GM23248 (cell line): ENCODE results near the gene CCDC50. TPM values are rescaled to one million over a fixed set of nuclear protein-coding genes. Genes with fewer than 3 reads are reported as not detected.

ENCODE experiments used
- DNase-seq: peaks from one replicate; pipeline ENCODE4 v3.0.0-alpha.2; 2015
- H2AFZ ChIP-seq: fragments of 200-600 bp; sonication (generic); 2 replicates; pipeline ENCODE4 v1.6.1; 2016; ENCODE audit warnings: antibody characterized with exemption
- H3F3A ChIP-seq: fragments of 200-600 bp; sonication (generic); 2 replicates; pipeline ENCODE4 v1.6.1; 2016; ENCODE audit warnings: mild to moderate bottlenecking, antibody characterized with exemption, mixed run types; ENCODE audit not compliant: insufficient read depth
- H3K27ac ChIP-seq: fragments of 200-600 bp; sonication (generic); 2 replicates; pipeline ENCODE4 v1.5.1; 2016; ENCODE audit warnings: mild to moderate bottlenecking
- H3K27me3 ChIP-seq: fragments of 200-600 bp; sonication (generic); replicated peaks from 2 replicates; pipeline ENCODE4 v1.6.1; 2016; ENCODE audit warnings: mild to moderate bottlenecking; ENCODE audit not compliant: insufficient read depth
- H3K36me3 ChIP-seq: fragments of 200-600 bp; sonication (generic); 2 replicates; pipeline ENCODE4 v1.6.1; 2016; ENCODE audit warnings: low read depth, mild to moderate bottlenecking
- H3K4me1 ChIP-seq: fragments of 200-600 bp; sonication (generic); 2 replicates; pipeline ENCODE4 v1.6.1; 2016; ENCODE audit warnings: mild to moderate bottlenecking; ENCODE audit not compliant: insufficient read depth
- H3K4me2 ChIP-seq: fragments of 200-600 bp; sonication (generic); one replicate; pipeline ENCODE4 v1.6.1; 2016; ENCODE audit warnings: mild to moderate bottlenecking; ENCODE audit not compliant: unreplicated experiment
- H3K4me3 ChIP-seq: fragments of 200-600 bp; sonication (generic); 2 replicates; pipeline ENCODE4 v1.5.1; 2016; ENCODE audit warnings: mild to moderate bottlenecking
- H3K79me2 ChIP-seq: fragments of 200-600 bp; sonication (generic); 2 replicates; pipeline ENCODE4 v1.6.1; 2016; ENCODE audit warnings: mild to moderate bottlenecking; ENCODE audit not compliant: insufficient read depth
- H3K9ac ChIP-seq: fragments of 200-600 bp; sonication (generic); 2 replicates; pipeline ENCODE4 v1.6.1; 2016; ENCODE audit warnings: mild to moderate bottlenecking
- H3K9me2 ChIP-seq: fragments of 200-600 bp; sonication (generic); 2 replicates; pipeline ENCODE4 v1.6.1; 2016; ENCODE audit warnings: mixed run types, mild to moderate bottlenecking, moderate library complexity; ENCODE audit not compliant: insufficient read depth
- H3K9me3 ChIP-seq: fragments of 200-600 bp; sonication (generic); one replicate; pipeline ENCODE4 v1.6.1; 2017; ENCODE audit warnings: low read depth
- H4K20me1 ChIP-seq: fragments of 200-600 bp; sonication (generic); 2 replicates; pipeline ENCODE4 v1.6.0; 2016; ENCODE audit not compliant: insufficient read depth
- EZH2 ChIP-seq: fragments of 200-600 bp; sonication (generic); IDR thresholded peaks from 2 replicates; pipeline ENCODE4 v1.6.1; 2018; ENCODE audit warnings: antibody characterized with exemption, mild to moderate bottlenecking; ENCODE audit not compliant: insufficient read depth, poor library complexity, severe bottlenecking
- EZH2phosphoT487 ChIP-seq: fragments of 200-600 bp; sonication (generic); IDR thresholded peaks from 2 replicates; pipeline ENCODE4 v1.6.1; 2018; ENCODE audit warnings: antibody characterized with exemption, moderate library complexity, mild to moderate bottlenecking, low read depth; ENCODE audit not compliant: insufficient read depth
- WGBS, 2 experiments: methylation state at CpG; one replicate each; pipeline ENCODE4 v1.1.6; 2015 to 2017; ENCODE audit warnings: low lambda C conversion rate in 2 of 2, low coverage in 1 of 2; ENCODE audit errors: missing lambda C conversion rate in 2 of 2; 5-methylcytosine and 5-hydroxymethylcytosine counted together
- in situ Hi-C: fragments of 300-500 bp; cut with MboI; formaldehyde crosslinking; loops from 2 replicates; pipeline ENCODE4 v1.15.0; 2020
- polyA plus RNA-seq: library from polyadenylated mRNA; unstranded; fragments of >200 nt; fragmentation: Nextera tagmentation; extraction: Ambion mirVana; gene quantifications from 2 replicates; pipeline ENCODE4 v1.2.1, GENCODE V29; 2016
- total RNA-seq: library from RNA; depleted of rRNA; stranded (reverse); fragments of >200 nt; shearing (Covaris generic); gene quantifications from 2 replicates; pipeline ENCODE4 v1.2.3, GENCODE V29; 2014

The CCDC50 gene
- total and polyA plus RNA-seq, 2 experiments from 2014 or later: 63.0 to 68.6 TPM

DNA sequence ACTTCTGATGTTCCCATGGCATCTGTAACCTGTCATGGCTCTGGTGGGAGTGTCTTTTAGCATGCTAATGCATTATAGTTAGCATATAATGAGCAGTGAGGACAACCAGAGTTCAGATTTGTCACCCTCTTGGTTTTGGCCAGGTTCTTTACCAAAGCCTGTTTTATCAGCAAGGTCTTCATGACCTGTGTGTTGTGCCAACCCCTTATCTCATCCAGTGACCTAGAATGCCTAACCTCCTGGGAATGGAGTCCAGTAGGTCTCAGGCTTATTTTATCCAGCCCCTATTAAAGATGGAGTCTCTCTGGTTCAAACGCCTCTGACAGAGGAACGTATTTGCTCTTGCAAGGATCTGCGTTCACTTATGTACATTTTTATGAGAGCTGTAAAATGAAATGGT is 61.4 kb downstream of the CCDC50 start:
- Histone ChIP-seq H3K9ac (no peak overlapping the region), H3K4me3 (no peak overlapping the region), H4K20me1 (no peaks in the 10 kb centered on the region), H3K27me3 (no peaks in the 10 kb centered on the region), H3K27ac (no peak overlapping the region), H3K4me1 (peaks cover 16% of the 10 kb centered on the region; the same call in 1 of the 2 replicates), H3F3A (no peaks in the 10 kb centered on the region; the same call in 1 of the 2 replicates), H3K9me3 (no peaks in the 10 kb centered on the region), H3K9me2 (no peaks in the 10 kb centered on the region), H3K79me2 (peaks cover 8% of the 10 kb centered on the region), H3K4me2 (no peak overlapping the region), H2AFZ (no peak overlapping the region), H3K36me3 (peaks cover 43% of the 10 kb centered on the region)
- in situ Hi-C loops: loop anchor here (10.0 kb wide), 1 partner anchor 146 kb away; no protein-coding TSS in a partner anchor
- no peak for TF ChIP-seq EZH2
- TF ChIP-seq EZH2phosphoT487: no peak
- 95 to 98% methylated on average over 3 of the region's 3 CpGs for WGBS, 2 experiments
- no peak for DNase-seq

DNA sequence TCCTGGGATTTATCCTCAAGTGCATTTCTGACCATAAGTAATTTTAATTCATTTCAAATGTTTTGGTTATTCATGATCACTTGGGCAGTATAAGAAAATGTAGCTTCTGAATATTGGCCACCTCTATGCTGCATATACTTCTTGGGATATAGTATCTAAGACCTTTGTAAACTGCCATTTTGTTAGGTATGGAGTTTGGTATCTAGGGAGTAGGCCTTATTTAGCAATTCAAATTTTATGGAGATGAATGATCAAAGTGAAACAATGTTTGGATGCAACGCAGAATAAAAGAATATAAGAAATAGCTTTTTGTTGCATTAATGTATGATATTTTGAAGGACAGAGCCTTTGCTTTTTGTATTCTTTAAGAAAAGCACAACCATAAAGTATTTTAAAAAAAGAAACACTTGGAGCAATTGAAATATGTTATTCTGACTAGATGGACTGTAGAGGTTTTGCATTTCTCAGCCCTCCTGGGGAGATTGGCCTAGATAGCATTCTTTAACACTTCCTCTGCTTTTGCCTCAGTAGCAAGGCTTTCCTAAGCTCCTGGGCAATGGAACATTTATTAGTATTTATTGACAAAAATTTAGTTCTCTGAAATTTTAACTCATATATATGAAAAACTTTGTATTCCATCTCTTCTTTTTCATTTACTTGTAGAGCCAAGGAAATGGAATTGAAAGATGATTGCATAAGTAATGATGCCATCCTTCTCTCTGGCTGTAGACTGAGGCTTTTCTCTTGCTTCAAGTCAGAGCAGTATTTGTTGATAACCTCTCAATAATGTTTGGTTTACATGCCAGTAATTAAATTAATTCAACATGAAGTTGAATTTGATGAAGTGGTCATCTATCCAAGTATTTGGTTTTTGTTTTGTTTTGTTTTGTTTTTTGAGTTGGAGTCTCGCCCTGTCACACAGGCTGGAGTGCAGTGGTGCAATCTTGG is 62.9 kb downstream of the CCDC50 start:
- H3K4me3 ChIP-seq: no peak overlapping the region
- TF ChIP-seq EZH2 (no peak), EZH2phosphoT487 (no peak)
- H3K4me2 ChIP-seq: no peak overlapping the region
- H3K79me2 ChIP-seq: 0 out of 2 replicates have a peak, but pooled peaks cover 5% of the 10 kb centered on the region
- no peak for DNase-seq
- WGBS, 2 experiments: 65 to 69% methylated on average over 2 of the region's 2 CpGs
- no peak overlapping the region for H3K9ac ChIP-seq
- H3K9me2 ChIP-seq: no peaks in the 10 kb centered on the region
- no peaks in the 10 kb centered on the region for H3K9me3 ChIP-seq
- H4K20me1 ChIP-seq: no peaks in the 10 kb centered on the region
- H3K36me3 ChIP-seq: peaks cover 51% of the 10 kb centered on the region
- H2AFZ ChIP-seq: no peak overlapping the region
- H3K27me3 ChIP-seq: no peaks in the 10 kb centered on the region
- no peaks in the 10 kb centered on the region; the same call in 1 of the 2 replicates for H3F3A ChIP-seq
- in situ Hi-C loops: loop anchor here (10.0 kb wide), 1 partner anchor 147 kb away; no protein-coding TSS in a partner anchor
- peaks cover 13% of the 10 kb centered on the region; the same call in 1 of the 2 replicates for H3K4me1 ChIP-seq
- no peak overlapping the region for H3K27ac ChIP-seq

DNA sequence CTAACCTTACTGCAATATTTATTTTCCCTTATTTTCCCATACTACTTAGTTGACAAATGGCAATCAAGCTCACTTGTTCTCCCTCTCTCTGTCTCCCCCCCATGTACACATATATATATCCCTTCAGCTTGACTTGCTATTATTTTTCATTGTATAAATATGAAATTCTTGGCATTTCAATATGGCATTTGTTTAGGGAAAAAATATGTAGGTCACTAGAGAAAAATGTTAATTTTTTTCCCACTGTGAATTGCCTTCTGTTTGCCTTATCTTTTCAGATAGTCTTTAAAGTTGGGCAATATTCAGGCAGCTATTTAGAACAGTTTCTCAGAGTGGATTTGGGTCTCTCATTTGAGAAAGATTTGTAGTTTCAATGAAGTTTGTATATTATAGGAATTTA is 64.0 kb downstream of the CCDC50 start:
- no peaks in the 10 kb centered on the region for H4K20me1 ChIP-seq
- no peaks in the 10 kb centered on the region for H3K27me3 ChIP-seq
- no peak overlapping the region for H3K4me2 ChIP-seq
- 0 out of 2 replicates have a peak, but pooled peaks cover 5% of the 10 kb centered on the region for H3K79me2 ChIP-seq
- H3F3A ChIP-seq: no peaks in the 10 kb centered on the region
- no peak for TF ChIP-seq EZH2phosphoT487
- TF ChIP-seq EZH2: no peak
- no peak overlapping the region for H3K27ac ChIP-seq
- no peak for DNase-seq
- no peaks in the 10 kb centered on the region for H3K9me2 ChIP-seq
- H3K9ac ChIP-seq: no peak overlapping the region
- H3K4me1 ChIP-seq: peaks cover 5% of the 10 kb centered on the region; the same call in 1 of the 2 replicates
- H3K36me3 ChIP-seq: peaks cover 51% of the 10 kb centered on the region
- in situ Hi-C loops: loop anchor here (10.0 kb wide), 1 partner anchor 148 kb away; no protein-coding TSS in a partner anchor
- no peak overlapping the region for H3K4me3 ChIP-seq
- no peak overlapping the region for H2AFZ ChIP-seq
- no peaks in the 10 kb centered on the region for H3K9me3 ChIP-seq

DNA sequence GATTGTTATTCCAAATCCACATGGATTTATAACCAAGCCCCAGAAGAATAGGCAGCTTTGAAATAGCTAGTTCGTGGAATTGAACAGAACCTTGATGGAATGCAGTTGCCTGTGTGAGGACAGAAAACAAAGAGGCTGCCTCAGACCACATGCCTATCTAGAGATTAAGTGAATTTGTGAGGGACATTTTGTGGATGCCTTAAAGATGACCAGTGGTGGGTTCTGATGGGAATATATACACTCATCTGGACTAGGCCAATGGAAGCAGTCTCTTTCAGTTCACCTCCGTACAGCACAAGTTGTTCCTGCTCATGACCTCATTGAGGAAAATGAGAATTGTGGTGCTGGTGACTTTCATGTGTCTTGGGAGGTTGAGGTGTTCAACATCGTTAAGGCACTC is 68.6 kb downstream of the CCDC50 start:
- no peak for TF ChIP-seq EZH2
- no peak for TF ChIP-seq EZH2phosphoT487
- no peak overlapping the region for H2AFZ ChIP-seq
- H4K20me1 ChIP-seq: no peaks in the 10 kb centered on the region
- DNase-seq: no peak
- H3K4me2 ChIP-seq: no peak overlapping the region
- no peaks in the 10 kb centered on the region for H3K9me3 ChIP-seq
- no peaks in the 10 kb centered on the region for H3K9me2 ChIP-seq
- no peak overlapping the region for H3K9ac ChIP-seq
- H3K4me1 ChIP-seq: no peaks in the 10 kb centered on the region
- H3K4me3 ChIP-seq: no peak overlapping the region
- 97 to 99% methylated on average over 3 of the region's 3 CpGs for WGBS, 2 experiments
- no peaks in the 10 kb centered on the region for H3K27me3 ChIP-seq
- H3K79me2 ChIP-seq: no peaks in the 10 kb centered on the region
- H3F3A ChIP-seq: no peaks in the 10 kb centered on the region
- H3K27ac ChIP-seq: no peak overlapping the region
- H3K36me3 ChIP-seq: peaks cover 31% of the 10 kb centered on the region
- in situ Hi-C loops: loop anchor here (10.0 kb wide), 1 partner anchor 153 kb away; no protein-coding TSS in a partner anchor
